Kidney epithelial cell (primary cell): ENCODE data around the gene LRFN2. TPM values are rescaled to one million over a fixed set of nuclear protein-coding genes. Genes with fewer than 3 reads are reported as not detected.

ENCODE experiments used
- DNase-seq: peaks from one replicate; pipeline ENCODE4 v3.0.0-alpha.2; 2010; ENCODE audit warnings: low read depth
- H3K27me3 ChIP-seq: 2 replicates; pipeline ENCODE4 v1.6.0; 2011; ENCODE audit warnings: low read length; ENCODE audit not compliant: control insufficient read depth, insufficient read depth
- H3K36me3 ChIP-seq: 2 replicates; pipeline ENCODE4 v1.5.1; 2011; ENCODE audit warnings: low read length; ENCODE audit not compliant: control insufficient read depth, insufficient read depth
- H3K4me3 ChIP-seq: 2 replicates; pipeline ENCODE4 v1.5.1; 2011; ENCODE audit warnings: low read depth, mild to moderate bottlenecking, control low read depth, low read length
- total RNA-seq: library from RNA; depleted of rRNA; stranded (reverse); fragments of >200 nt; gene quantifications from 2 replicates; pipeline ENCODE4 v1.2.3, GENCODE V29; 2015
- TF ChIP-seq, protein P1 (sequence below): IDR thresholded peaks from 2 replicates; pipeline ENCODE4 v1.5.1; 2011; ENCODE audit warnings: mild to moderate bottlenecking, moderate library complexity, low read length, control low read depth, inconsistent platforms; ENCODE audit not compliant: insufficient read depth, poor library complexity, severe bottlenecking

The LRFN2 gene
- total RNA-seq, 1 donor from 2014 or later: not detected

DNA sequence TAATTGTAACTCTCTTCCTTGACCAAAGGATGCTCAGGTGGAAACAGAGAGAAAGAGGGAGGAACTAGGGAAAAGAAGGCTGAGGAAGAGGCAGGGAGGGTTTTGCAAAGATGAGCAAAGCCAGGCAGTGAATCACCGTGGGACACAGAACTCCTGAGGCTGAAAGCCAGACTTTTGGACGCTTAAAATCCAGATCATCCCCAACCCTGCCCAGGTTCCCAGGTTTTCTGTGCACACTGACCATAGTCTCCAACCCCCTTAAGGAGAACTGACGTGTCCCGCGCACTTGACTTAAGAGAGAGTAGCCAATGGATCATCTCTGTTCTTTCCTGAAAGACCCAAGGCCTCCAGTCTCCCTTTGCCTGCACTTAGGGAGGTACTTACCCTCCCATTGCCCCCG is 75.3 kb downstream of the LRFN2 start:
- H3K4me3 ChIP-seq: no peak overlapping the region
- DNase-seq: no peak
- no peaks in the 10 kb centered on the region for H3K36me3 ChIP-seq
- TF ChIP-seq, protein P1, sequence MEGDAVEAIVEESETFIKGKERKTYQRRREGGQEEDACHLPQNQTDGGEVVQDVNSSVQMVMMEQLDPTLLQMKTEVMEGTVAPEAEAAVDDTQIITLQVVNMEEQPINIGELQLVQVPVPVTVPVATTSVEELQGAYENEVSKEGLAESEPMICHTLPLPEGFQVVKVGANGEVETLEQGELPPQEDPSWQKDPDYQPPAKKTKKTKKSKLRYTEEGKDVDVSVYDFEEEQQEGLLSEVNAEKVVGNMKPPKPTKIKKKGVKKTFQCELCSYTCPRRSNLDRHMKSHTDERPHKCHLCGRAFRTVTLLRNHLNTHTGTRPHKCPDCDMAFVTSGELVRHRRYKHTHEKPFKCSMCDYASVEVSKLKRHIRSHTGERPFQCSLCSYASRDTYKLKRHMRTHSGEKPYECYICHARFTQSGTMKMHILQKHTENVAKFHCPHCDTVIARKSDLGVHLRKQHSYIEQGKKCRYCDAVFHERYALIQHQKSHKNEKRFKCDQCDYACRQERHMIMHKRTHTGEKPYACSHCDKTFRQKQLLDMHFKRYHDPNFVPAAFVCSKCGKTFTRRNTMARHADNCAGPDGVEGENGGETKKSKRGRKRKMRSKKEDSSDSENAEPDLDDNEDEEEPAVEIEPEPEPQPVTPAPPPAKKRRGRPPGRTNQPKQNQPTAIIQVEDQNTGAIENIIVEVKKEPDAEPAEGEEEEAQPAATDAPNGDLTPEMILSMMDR: no peak
- no peaks in the 10 kb centered on the region for H3K27me3 ChIP-seq

DNA sequence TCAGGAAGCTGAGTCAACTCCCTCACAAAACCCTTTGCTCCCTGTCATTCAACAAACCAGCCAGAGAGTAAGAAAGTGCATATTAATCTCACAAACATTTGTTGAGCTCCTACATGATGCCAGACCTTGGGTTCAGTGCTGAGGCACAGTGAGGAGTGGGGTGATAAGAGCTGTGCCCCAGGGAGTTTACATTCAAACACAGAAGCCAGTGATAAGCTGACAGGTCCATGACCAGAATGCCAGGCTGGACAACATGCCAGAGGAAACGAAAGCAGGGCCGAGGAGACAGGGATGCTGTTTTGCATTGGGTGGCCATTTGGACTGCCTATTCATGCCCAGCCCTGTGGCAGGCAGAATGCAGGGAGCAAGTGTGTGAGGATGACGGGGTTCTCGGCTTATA is 76.7 kb downstream of the LRFN2 start:
- no peak overlapping the region for H3K4me3 ChIP-seq
- H3K27me3 ChIP-seq: no peaks in the 10 kb centered on the region
- no peak for DNase-seq
- TF ChIP-seq, protein P1: no peak
- no peaks in the 10 kb centered on the region for H3K36me3 ChIP-seq

DNA sequence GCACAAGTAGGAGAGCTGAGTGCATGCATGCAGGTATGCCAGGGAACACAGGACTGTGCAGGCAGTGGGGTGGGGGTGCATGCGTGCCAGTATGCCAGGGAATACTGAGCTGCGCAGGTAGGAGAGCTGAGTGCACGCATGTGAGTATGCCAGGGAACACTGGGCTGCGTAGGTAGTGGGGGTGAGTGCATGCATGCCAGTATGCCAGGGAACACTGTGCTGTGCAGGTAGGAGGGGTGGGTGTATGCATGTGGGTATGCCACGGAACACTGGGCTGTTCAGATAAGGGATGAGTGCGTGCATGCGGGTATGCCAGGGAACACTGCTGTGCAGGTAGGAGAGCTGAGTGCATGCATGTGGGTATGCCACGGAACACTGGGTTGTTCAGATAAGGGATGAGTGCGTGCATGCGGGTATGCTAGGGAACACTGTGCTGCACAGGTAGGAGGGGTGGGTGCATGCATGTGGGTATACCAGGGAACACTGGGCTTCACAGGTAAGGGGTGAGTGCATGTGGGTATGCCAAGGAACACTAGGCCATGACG is 77.4 kb downstream of the LRFN2 start:
- no peak for DNase-seq
- no peaks in the 10 kb centered on the region for H3K27me3 ChIP-seq
- no peak overlapping the region for H3K4me3 ChIP-seq
- H3K36me3 ChIP-seq: no peaks in the 10 kb centered on the region
- TF ChIP-seq, protein P1: no peak

DNA sequence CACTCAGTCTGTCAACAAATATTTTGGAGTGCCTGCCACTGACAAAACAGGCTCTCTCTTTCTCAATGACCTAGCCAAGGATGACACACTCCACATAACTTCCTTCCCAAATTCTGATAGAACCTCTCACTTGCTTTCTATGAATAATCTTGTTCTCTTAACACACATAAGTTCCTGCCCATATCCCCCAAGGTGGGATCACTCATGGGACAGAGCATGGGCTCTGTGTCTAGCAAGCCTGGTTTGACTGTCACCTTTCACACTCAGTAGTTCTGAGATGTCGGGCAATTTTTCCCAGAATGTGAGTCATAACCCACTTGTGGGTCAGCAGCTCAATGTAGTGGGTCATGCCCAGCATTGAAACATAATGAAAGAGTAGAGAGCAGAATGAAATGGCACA is 78.1 kb downstream of the LRFN2 start:
- DNase-seq: no peak
- no peaks in the 10 kb centered on the region for H3K27me3 ChIP-seq
- H3K36me3 ChIP-seq: no peaks in the 10 kb centered on the region
- TF ChIP-seq, protein P1: no peak
- H3K4me3 ChIP-seq: no peak overlapping the region

DNA sequence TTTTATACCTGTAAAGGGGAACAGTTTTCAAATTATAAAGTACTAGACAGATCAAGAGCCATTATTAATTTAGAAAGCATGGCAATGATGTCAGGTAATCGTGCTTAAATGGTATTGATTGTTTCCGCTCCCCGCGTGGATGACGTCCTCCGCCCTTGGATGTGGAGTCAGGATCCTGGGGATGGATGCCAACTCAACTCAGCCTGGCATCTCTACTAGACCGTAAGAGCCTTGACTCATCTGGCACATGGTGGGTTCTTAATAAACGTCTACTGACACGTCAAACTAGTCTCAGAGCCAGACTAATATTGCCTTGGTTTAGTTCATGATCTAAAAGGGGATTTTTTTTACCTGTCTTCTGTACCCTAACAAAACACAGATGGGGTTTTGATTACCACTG is 80.2 kb downstream of the LRFN2 start:
- Histone ChIP-seq H3K36me3 (no peaks in the 10 kb centered on the region), H3K4me3 (no peak overlapping the region), H3K27me3 (no peaks in the 10 kb centered on the region)
- TF ChIP-seq, protein P1: no peak
- DNase-seq: no peak

DNA sequence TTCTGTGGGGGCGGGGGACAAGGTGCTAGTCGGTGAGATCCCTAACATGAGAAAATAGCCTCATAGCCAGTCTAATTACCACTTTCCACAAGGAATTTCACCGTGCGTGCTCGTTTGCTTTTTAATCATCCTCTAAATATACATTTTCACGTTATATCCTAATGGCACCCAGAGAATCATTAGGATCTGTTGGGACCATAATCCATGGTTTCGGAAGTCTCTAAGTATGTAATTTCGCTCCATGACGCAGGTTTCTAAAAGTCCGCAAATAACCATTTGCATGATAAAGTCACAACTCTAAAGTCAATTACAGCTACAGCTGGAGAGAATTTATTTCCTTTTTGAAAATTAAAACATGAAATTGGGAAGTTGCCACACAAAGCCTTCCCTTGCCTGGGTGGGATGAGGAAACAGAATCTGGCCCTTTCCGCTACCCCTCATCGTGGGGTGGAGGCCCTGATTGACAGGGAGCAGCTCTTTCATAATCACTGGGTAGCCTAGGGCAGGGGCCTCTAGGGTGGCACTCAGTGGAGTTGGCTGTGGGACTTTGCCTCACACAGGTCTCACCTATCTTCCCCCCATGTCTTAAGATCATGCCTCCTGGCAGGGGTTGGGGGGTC is 81.9 kb downstream of the LRFN2 start:
- TF ChIP-seq, protein P1: no peak
- H3K27me3 ChIP-seq: no peaks in the 10 kb centered on the region
- no peaks in the 10 kb centered on the region for H3K36me3 ChIP-seq

More for the DNA sequence above, 81.9 kb downstream of the LRFN2 start:
- DNase-seq: no peak
- H3K4me3 ChIP-seq: no peak overlapping the region
